GM23338 (cell line): ENCODE measurements around the gene GAREM2. TPM values are rescaled to one million over a fixed set of nuclear protein-coding genes. Genes with fewer than 3 reads are reported as not detected.
A peak's percentile ranks its signal among the peaks of the same experiment; 100 is the strongest.

Experiments
- ATAC-seq: fragments of 200-7000 bp; cut with Tn5 transposase; 3 replicates; pipeline ENCODE4 v1.9.1; 2020
- DNase-seq: peaks from one replicate; pipeline ENCODE4 v3.0.0-alpha.2; 2015; ENCODE audit warnings: low spot score
- H2AFZ ChIP-seq: fragments of 200-600 bp; sonication (generic); 2 replicates; pipeline ENCODE4 v1.8.0; 2016; ENCODE audit warnings: antibody characterized with exemption, mild to moderate bottlenecking, moderate library complexity
- H3F3A ChIP-seq: fragments of 200-600 bp; sonication (generic); replicated peaks from 2 replicates; pipeline ENCODE4 v1.8.0; 2017; ENCODE audit warnings: antibody characterized with exemption, mixed run types, low read depth
- H3K27ac ChIP-seq: fragments of 200-600 bp; sonication (generic); 2 replicates; pipeline ENCODE4 v1.6.1; 2016; ENCODE audit warnings: low read depth
- H3K27me3 ChIP-seq: fragments of 200-600 bp; sonication (generic); 2 replicates; pipeline ENCODE4 v1.8.0; 2016; ENCODE audit warnings: mild to moderate bottlenecking, mixed run types, moderate library complexity; ENCODE audit not compliant: insufficient read depth
- H3K36me3 ChIP-seq: fragments of 200-600 bp; sonication (generic); 2 replicates; pipeline ENCODE4 v1.8.0; 2016; ENCODE audit warnings: mild to moderate bottlenecking; ENCODE audit not compliant: insufficient read depth
- H3K4me1 ChIP-seq: fragments of 200-600 bp; sonication (generic); 2 replicates; pipeline ENCODE4 v1.8.0; 2016; ENCODE audit warnings: mild to moderate bottlenecking, moderate library complexity; ENCODE audit not compliant: insufficient read depth
- H3K4me2 ChIP-seq: fragments of 200-600 bp; sonication (generic); 2 replicates; pipeline ENCODE4 v1.7.1; 2017; ENCODE audit warnings: mixed run types
- H3K4me3 ChIP-seq: fragments of 200-600 bp; sonication (generic); 2 replicates; pipeline ENCODE4 v1.6.1; 2016; ENCODE audit warnings: mixed run types
- H3K79me2 ChIP-seq: fragments of 200-600 bp; sonication (generic); replicated peaks from 2 replicates; pipeline ENCODE4 v1.8.0; 2017; ENCODE audit warnings: mild to moderate bottlenecking; ENCODE audit not compliant: insufficient read depth
- H3K9me2 ChIP-seq: fragments of 200-600 bp; sonication (generic); 2 replicates; pipeline ENCODE4 v1.8.0; 2017; ENCODE audit not compliant: insufficient read depth
- H4K20me1 ChIP-seq: fragments of 200-600 bp; sonication (generic); replicated peaks from 2 replicates; pipeline ENCODE4 v1.8.0; 2017; ENCODE audit warnings: mild to moderate bottlenecking; ENCODE audit not compliant: insufficient read depth
- H3K27ac Mint-ChIP-seq: 2 replicates; pipeline ENCODE4 v1.8.0; 2020; ENCODE audit warnings: inconsistent platforms, mild to moderate bottlenecking, moderate library complexity, mixed read lengths
- H3K27me3 Mint-ChIP-seq: 3 replicates; pipeline ENCODE4 v1.8.0; 2022; ENCODE audit warnings: low read depth, mild to moderate bottlenecking, moderate library complexity, mixed read lengths, inconsistent platforms; ENCODE audit not compliant: insufficient read depth, poor library complexity
- H3K36me3 Mint-ChIP-seq: 3 replicates; pipeline ENCODE4 v1.8.0; 2021; ENCODE audit warnings: low read depth, mild to moderate bottlenecking, inconsistent platforms, moderate library complexity, mixed read lengths
- H3K4me1 Mint-ChIP-seq: 3 replicates; pipeline ENCODE4 v1.8.0; 2020; ENCODE audit warnings: mild to moderate bottlenecking, inconsistent platforms, mixed read lengths
- H3K4me3 Mint-ChIP-seq: 3 replicates; pipeline ENCODE4 v1.8.0; 2021; ENCODE audit warnings: moderate library complexity, mild to moderate bottlenecking, inconsistent platforms, mixed read lengths
- H3K9me3 Mint-ChIP-seq: 3 replicates; pipeline ENCODE4 v1.8.0; 2020; ENCODE audit warnings: moderate library complexity, mild to moderate bottlenecking, inconsistent platforms, mixed read lengths
- CREB1 ChIP-seq: fragments of 250-450 bp; sonication (Bioruptor Pico); IDR thresholded peaks from 2 replicates; pipeline ENCODE4 v1.5.0; 2020; ENCODE audit warnings: low read depth, mild to moderate bottlenecking, moderate library complexity
- CTCF ChIP-seq, 2 experiments: fragments of 200-600 bp in 1 of 2; sonication (generic) in 1 of 2; conservative IDR thresholded peaks; 2 replicates each; pipeline versions ENCODE4 v1.5.1 to v1.6.1; 2016 to 2017; ENCODE audit warnings: antibody characterized with exemption in 2 of 2, low read depth in 2 of 2, mild to moderate bottlenecking in 2 of 2, moderate library complexity in 1 of 2
- ETS1 ChIP-seq: IDR thresholded peaks from 2 replicates; pipeline ENCODE4 v1.6.1; 2016; ENCODE audit warnings: antibody characterized with exemption
- EZH2 ChIP-seq: fragments of 200-600 bp; sonication (generic); IDR thresholded peaks from one replicate; pipeline ENCODE4 v1.8.0; 2017; ENCODE audit warnings: antibody characterized with exemption, mild to moderate bottlenecking, low read depth; ENCODE audit not compliant: unreplicated experiment
- EZH2phosphoT487 ChIP-seq: fragments of 200-600 bp; sonication (generic); IDR thresholded peaks from one replicate; pipeline ENCODE4 v1.8.1; 2018; ENCODE audit warnings: antibody characterized with exemption; ENCODE audit not compliant: unreplicated experiment
- JUNB ChIP-seq: IDR thresholded peaks from one replicate; pipeline ENCODE4 v1.6.1; 2016; ENCODE audit warnings: antibody characterized with exemption; ENCODE audit not compliant: unreplicated experiment
- NANOG ChIP-seq: IDR thresholded peaks from 2 replicates; pipeline ENCODE4 v1.6.1; 2016; ENCODE audit warnings: antibody characterized with exemption, borderline replicate concordance
- POLR2AphosphoS5 ChIP-seq: IDR thresholded peaks from 2 replicates; pipeline ENCODE4 v1.6.1; 2016; ENCODE audit warnings: antibody characterized with exemption, low read depth
- REST ChIP-seq: IDR thresholded peaks from one replicate; pipeline ENCODE4 v1.6.1; 2018; ENCODE audit warnings: antibody characterized with exemption; ENCODE audit not compliant: unreplicated experiment
- STAT1 ChIP-seq: IDR thresholded peaks from one replicate; pipeline ENCODE4 v1.6.1; 2016; ENCODE audit warnings: antibody characterized with exemption; ENCODE audit not compliant: unreplicated experiment
- ZNF114 ChIP-seq: fragments of 250-450 bp; sonication (Bioruptor Pico); IDR thresholded peaks from 2 replicates; pipeline ENCODE4 v1.5.0; 2020; ENCODE audit warnings: mild to moderate bottlenecking, moderate library complexity
- ZNF331 ChIP-seq: fragments of 250-450 bp; sonication (Bioruptor Pico); IDR thresholded peaks from 2 replicates; pipeline ENCODE4 v1.5.0; 2020; ENCODE audit warnings: low read depth, mild to moderate bottlenecking, moderate library complexity
- ZNF462 ChIP-seq: fragments of 250-450 bp; sonication (Bioruptor Pico); IDR thresholded peaks from 2 replicates; pipeline ENCODE4 v1.5.0; 2020; ENCODE audit warnings: mild to moderate bottlenecking, moderate library complexity
- polyA plus RNA-seq: library from polyadenylated mRNA; unstranded; fragments of >200 nt; fragmentation: Nextera tagmentation; extraction: Ambion mirVana; gene quantifications from 2 replicates; pipeline ENCODE4 v1.2.1, GENCODE V29; 2016
- total RNA-seq: library from RNA; depleted of rRNA; stranded (reverse); fragments of >200 nt; shearing (Covaris generic); gene quantifications from 2 replicates; pipeline ENCODE4 v1.2.3, GENCODE V29; 2014

Gene GAREM2
- total and polyA plus RNA-seq, 2 experiments from 2014 or later: 3.8 to 23.8 TPM

- ATAC-seq (no peak), DNase-seq (no peak)
- Histone ChIP-seq H3K4me1 (no peaks in the 10 kb centered on the region), H4K20me1 (peaks cover 51% of the 10 kb centered on the region), H3K9me2 (no peaks in the 10 kb centered on the region), H2AFZ (no peak overlapping the region), H3K4me2 (no peak overlapping the region), H3F3A (no peaks in the 10 kb centered on the region; the same call in 1 of the 2 replicates), H3K36me3 (peaks cover 6% of the 10 kb centered on the region; the same call in 1 of the 2 replicates), H3K27ac (peak overlapping the region; percentile 36; the same call in 1 of the 2 replicates), H3K4me3 (no peak overlapping the region), H3K79me2 (peaks cover 73% of the 10 kb centered on the region), H3K27me3 (no peaks in the 10 kb centered on the region)
- TF ChIP-seq CREB1 (CRISPR knock-in tag): no peak
- no peak for TF ChIP-seq ZNF331 (CRISPR knock-in tag)
- TF ChIP-seq ZNF114 (CRISPR knock-in tag): no peak
- TF ChIP-seq EZH2phosphoT487: no peak
- TF ChIP-seq STAT1: no peak
- no peak for TF ChIP-seq EZH2
- TF ChIP-seq ETS1: no peak
- no peak for TF ChIP-seq NANOG
- no peak for TF ChIP-seq CTCF (conservative IDR thresholded peaks at IDR 0.05; ENCODE audit: low read depth in 2 of 2)
- TF ChIP-seq REST: no peak
- TF ChIP-seq ZNF462: no peak
- TF ChIP-seq JUNB: no peak
- no peak for TF ChIP-seq POLR2AphosphoS5
- no peak overlapping the region for H3K4me3 Mint-ChIP-seq
- H3K4me1 Mint-ChIP-seq: peaks cover 11% of the 10 kb centered on the region; the same call in 2 of the 3 replicates
- peak overlapping the region; percentile 45; the same call in 1 of the 2 replicates for H3K27ac Mint-ChIP-seq
- H3K36me3 Mint-ChIP-seq: peaks cover 14% of the 10 kb centered on the region
- no peaks in the 10 kb centered on the region for H3K9me3 Mint-ChIP-seq
- no peaks in the 10 kb centered on the region for H3K27me3 Mint-ChIP-seq
These were observed 49.5 kb upstream of the GAREM2 start for GRCh38 chr2:26123426-26123825.
